PC-9 (cell line): ENCODE results near the gene F12.

ENCODE experiments used
- CTCF ChIP-seq: fragments of 200-600 bp; sonication (generic); conservative IDR thresholded peaks from 2 replicates; pipeline ENCODE4 v1.6.1; 2017; ENCODE audit warnings: mixed run types, antibody characterized with exemption, mild to moderate bottlenecking, moderate library complexity
- EZH2 ChIP-seq: fragments of 200-600 bp; sonication (generic); IDR thresholded peaks from 2 replicates; pipeline ENCODE4 v1.8.0; 2017; ENCODE audit warnings: antibody characterized with exemption, low read depth

GRCh38 chr5:177373806-177374205, 35.6 kb downstream of the F12 start:
- TF ChIP-seq CTCF (no peak), EZH2 (no peak)
